Measurements from ENCODE around the gene XYLT1.
A peak's percentile ranks its signal among the peaks of the same experiment; 100 is the strongest.
"Not testable (repeated sequence)": the region's sequence is repeated elsewhere in the genome, so short reads cannot be mapped to it uniquely, and the experiment has no call there.

Gene XYLT1, protein sequence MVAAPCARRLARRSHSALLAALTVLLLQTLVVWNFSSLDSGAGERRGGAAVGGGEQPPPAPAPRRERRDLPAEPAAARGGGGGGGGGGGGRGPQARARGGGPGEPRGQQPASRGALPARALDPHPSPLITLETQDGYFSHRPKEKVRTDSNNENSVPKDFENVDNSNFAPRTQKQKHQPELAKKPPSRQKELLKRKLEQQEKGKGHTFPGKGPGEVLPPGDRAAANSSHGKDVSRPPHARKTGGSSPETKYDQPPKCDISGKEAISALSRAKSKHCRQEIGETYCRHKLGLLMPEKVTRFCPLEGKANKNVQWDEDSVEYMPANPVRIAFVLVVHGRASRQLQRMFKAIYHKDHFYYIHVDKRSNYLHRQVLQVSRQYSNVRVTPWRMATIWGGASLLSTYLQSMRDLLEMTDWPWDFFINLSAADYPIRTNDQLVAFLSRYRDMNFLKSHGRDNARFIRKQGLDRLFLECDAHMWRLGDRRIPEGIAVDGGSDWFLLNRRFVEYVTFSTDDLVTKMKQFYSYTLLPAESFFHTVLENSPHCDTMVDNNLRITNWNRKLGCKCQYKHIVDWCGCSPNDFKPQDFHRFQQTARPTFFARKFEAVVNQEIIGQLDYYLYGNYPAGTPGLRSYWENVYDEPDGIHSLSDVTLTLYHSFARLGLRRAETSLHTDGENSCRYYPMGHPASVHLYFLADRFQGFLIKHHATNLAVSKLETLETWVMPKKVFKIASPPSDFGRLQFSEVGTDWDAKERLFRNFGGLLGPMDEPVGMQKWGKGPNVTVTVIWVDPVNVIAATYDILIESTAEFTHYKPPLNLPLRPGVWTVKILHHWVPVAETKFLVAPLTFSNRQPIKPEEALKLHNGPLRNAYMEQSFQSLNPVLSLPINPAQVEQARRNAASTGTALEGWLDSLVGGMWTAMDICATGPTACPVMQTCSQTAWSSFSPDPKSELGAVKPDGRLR

DNA sequence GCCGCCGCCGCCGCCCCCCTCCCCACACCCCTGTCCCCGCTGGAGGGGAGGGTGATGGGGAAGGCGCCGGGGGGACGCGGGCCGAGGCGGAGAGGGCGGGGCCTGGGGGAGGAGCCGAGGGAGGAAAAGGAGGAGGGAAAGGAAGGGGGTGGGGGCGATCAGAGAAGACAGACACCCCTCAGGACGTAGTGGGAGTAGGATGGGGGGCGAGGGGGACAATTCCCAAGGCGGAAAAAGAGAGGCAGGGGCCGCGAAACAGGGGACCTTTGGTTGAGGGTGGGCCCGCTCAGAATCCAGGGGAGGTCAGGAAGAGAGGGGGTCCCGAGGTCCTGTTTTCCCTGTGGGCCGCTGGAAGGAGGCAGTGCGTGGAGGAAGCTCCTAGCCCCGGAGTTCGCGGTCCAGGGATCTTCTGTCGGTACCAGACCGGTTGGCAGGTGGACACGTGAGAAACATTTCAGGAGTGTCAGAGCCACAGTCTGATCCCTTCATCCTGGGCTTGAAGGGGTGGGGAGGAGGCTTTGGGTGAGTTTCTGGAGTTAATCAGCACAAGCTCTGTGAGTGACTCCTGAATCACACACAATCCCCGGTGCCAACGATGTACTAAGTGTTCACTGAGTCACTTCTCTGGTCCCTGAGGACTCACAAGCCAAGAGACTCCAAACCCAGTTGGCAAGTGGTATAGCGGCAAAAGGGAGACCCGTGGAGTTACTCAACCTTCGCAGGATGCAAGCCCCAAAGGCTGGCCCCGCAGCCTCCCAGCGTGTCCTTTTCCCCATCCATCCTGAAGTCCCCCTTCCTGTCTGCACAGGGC, at the start of gene XYLT1:
Gene XYLT1, minus strand, starts transcription at position 53 of the 811 bp plus-strand sequence. CDS start 164 bp downstream, outside the sequence.
- peak within 1 kb of the TSS; percentile 84 for H3K4me3 Mint-ChIP-seq
- H3K27ac Mint-ChIP-seq, result peak within 1 kb of the TSS; percentile 90
- no peaks in the 10 kb centered on the region for H3K9me3 Mint-ChIP-seq
- no peaks in the 10 kb centered on the region for H3K27me3 Mint-ChIP-seq
- peaks cover 57% of the 10 kb centered on the region for H3K4me1 Mint-ChIP-seq (ENCODE audit: low read depth)
- H3K36me3 Mint-ChIP-seq (ENCODE audit: low read depth), result no peaks in the 10 kb centered on the region

DNA sequence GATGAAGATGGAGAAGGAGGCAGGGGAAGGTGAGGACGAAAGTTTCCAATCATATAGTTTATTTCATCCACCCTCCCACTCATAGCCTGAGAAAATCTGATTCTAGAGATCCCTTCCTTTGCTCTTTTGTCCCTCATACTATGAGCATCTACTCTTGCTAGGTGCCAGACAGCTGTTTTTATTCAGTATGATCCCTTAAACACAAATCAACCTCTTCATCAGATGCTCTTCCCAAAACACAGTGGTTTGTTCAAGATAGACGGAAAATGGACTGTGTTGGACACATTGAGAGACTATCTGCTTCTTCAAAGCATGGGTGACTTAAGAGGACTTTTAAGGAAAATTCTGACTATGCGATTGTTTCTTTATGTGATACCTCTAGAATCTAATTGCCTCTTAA, 49.4 kb upstream of the XYLT1 start:
- Mint-ChIP-seq H3K4me1 (ENCODE audit: low read depth) (no peaks in the 10 kb centered on the region), H3K9me3 (no peaks in the 10 kb centered on the region), H3K4me3 (no peak overlapping the region), H3K27me3 (peaks cover 15% of the 10 kb centered on the region), H3K36me3 (ENCODE audit: low read depth) (no peaks in the 10 kb centered on the region), H3K27ac (no peak overlapping the region)

DNA sequence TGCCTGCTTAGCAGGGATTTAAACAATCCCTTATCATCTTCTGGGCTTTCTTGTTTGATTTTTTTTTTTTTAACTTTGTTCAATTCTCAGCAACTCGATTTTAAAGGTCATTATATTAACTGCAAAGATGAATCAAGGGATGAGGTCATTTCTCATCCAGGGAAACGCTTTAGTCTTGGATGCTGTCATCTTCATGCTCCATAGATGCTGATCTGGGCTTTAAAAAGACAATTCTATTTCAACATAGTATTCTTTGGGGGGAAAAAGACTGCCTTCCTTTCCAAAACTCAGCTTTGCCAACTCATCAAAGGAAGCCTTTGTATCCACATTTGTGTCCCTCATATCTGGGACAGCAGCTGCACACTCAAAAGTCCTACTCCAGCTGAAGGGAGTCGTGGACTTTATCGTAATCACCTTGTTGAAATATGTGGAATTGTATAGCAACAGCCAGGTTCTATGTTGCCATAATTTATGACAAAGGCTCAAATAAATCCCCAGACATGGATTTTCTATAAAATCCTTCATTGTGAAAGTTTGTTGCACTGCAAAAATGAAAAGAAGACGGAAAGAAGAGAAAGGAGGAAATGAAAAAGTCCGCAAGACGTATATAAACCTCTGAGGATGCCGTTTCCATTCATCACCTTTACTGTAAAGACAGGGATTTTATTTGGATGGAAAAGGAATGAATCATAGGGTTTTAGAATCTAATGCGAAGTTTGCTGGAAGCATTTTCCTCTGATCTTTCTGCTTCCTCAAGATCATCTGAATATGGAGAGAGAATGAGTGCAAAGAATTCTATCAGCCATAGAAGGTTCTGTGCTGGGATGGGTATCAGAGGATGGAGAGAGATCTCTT, 48.6 kb upstream of the XYLT1 start:
- no peaks in the 10 kb centered on the region for H3K4me1 Mint-ChIP-seq (ENCODE audit: low read depth)
- no peak overlapping the region for H3K4me3 Mint-ChIP-seq
- no peaks in the 10 kb centered on the region for H3K9me3 Mint-ChIP-seq
- H3K27ac Mint-ChIP-seq, result no peak overlapping the region
- no peaks in the 10 kb centered on the region for H3K36me3 Mint-ChIP-seq (ENCODE audit: low read depth)
- H3K27me3 Mint-ChIP-seq, result peaks cover 15% of the 10 kb centered on the region

DNA sequence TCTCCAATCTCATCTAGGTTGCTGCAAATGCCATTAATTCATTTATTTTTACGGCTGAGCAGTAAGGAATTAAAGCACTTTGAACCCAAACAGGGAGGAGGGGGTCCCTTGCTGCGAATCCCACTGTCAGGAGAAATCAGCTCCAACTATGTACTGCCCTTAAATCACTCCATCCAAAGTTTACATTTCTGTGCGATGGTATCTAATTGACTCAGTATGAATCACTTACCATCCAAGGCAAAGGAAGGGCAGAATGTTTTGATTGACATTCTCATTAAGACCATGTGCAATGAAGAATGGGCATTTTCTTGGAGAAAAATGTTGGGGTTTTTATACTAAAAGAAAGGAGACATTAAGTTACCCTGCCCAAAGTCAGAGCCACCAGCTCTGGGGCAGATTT, 47.7 kb upstream of the XYLT1 start:
- Mint-ChIP-seq H3K9me3 (no peaks in the 10 kb centered on the region), H3K27ac (no peak overlapping the region), H3K36me3 (ENCODE audit: low read depth) (no peaks in the 10 kb centered on the region), H3K4me3 (no peak overlapping the region), H3K4me1 (ENCODE audit: low read depth) (no peaks in the 10 kb centered on the region), H3K27me3 (peaks cover 15% of the 10 kb centered on the region)

DNA sequence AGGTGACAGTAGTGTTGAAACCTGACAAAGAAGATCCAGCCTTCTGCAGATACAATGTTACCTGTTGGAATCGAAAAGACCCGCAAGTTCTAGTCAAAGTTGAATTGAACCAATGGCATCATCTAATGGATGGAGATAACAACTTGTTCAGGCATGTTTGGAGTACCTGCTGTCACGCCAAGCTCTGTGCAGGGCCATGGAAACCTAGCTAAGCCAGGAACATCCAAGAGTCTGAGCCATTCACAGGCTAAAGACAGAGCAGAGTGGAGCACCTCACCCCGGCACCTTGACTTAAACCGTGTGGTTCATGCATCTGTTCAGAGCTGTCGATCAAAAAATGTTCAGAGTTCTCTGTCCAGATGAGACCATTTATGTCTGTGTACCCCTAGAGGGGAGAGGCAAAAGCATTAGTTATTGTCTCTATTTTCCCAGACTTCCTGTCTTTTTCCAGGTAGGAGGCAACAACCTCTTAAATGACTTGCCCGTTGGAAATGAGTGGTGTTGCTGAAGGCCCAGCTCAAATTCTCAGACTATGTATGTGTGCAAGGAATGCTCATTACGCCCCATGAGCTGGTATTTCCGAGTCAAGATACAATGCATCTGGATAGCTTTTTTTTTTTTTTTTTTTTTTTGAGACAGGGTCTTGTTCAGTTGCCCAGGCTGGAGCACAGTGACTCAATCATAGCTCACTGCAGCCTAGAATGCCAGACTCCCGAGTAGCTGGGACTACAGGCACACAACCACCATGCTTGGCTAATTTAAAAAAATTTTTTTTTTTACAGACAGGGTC, 44.9 kb upstream of the XYLT1 start:
- Mint-ChIP-seq H3K4me1 (ENCODE audit: low read depth) (no peaks in the 10 kb centered on the region), H3K27ac (no peak overlapping the region), H3K4me3 (no peak overlapping the region), H3K9me3 (no peaks in the 10 kb centered on the region), H3K36me3 (ENCODE audit: low read depth) (no peaks in the 10 kb centered on the region), H3K27me3 (peaks cover 18% of the 10 kb centered on the region)

DNA sequence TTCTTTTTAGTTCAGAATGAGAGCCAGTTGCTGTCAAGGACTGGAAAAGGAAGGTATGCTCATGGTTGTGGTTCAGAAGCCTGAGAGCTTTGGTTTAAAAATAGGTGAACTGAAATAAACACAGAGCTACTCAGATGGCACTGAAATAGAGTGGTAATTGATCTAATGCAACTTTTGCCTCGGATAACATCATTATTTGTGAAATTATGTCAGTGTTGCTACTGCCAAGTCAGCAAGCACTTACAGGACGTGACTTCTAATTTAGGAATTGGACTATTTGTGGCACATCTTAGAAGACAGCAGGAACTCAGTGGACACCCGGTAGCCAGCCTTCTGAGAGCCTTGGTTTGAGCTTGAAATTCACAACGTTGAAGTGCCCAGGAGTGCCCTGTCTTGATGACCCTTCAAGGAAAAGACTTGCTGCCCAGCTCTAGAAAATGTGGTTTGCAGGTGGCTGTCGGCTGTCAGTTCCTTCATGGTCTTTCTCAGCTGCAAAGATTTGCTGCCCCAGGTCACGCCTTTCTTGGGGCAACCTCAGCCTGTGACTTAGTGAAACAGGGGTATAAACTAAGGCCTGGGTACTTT, 42.0 kb upstream of the XYLT1 start:
- Mint-ChIP-seq H3K27ac (no peak overlapping the region), H3K4me1 (ENCODE audit: low read depth) (no peaks in the 10 kb centered on the region), H3K36me3 (ENCODE audit: low read depth) (no peaks in the 10 kb centered on the region), H3K4me3 (no peak overlapping the region), H3K27me3 (peaks cover 6% of the 10 kb centered on the region), H3K9me3 (peaks cover 3% of the 10 kb centered on the region)

DNA sequence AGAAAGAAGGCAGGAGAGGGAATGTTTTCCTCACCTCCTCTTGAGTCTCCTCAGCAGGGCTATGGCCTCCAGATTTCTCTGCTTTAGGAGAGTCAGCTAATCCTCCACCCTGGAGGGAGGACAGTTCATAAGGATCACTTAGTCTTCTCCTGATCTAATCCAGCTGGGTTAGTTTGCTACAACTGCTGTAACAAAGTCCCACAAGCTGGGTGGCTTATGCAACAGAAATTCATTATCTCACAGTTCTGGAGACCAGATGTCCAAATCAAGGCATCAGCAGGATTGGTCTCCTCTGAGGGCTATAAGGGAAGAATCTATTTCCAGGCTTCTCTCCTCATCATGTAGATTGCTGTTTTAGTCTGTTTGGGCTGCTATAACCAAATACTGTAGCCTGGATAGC, 40.6 kb upstream of the XYLT1 start:
- no peaks in the 10 kb centered on the region for H3K36me3 Mint-ChIP-seq (ENCODE audit: low read depth)
- H3K4me3 Mint-ChIP-seq, result no peak overlapping the region
- H3K27me3 Mint-ChIP-seq, result peaks cover 6% of the 10 kb centered on the region
- H3K4me1 Mint-ChIP-seq (ENCODE audit: low read depth), result no peaks in the 10 kb centered on the region
- peaks cover 3% of the 10 kb centered on the region for H3K9me3 Mint-ChIP-seq
- H3K27ac Mint-ChIP-seq, result no peak overlapping the region

DNA sequence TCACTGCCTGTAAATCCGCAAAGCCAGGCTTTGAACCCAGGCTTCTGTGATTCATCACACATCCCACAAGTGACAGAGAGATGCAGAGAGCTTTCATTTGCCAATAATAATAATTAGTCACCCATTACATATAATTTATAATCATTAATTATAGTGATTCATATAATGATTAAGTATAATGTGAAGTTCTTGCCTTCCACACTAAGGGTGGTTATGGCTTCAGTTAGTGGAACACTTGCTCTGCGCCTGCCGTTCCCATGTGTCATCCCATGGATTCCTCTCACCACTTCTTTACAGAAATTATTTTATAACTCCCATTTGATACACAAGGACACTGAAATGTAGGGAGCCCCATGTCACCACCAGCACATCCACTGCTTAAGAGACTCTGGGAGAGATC, 39.8 kb upstream of the XYLT1 start:
- no peaks in the 10 kb centered on the region for H3K36me3 Mint-ChIP-seq (ENCODE audit: low read depth)
- H3K4me1 Mint-ChIP-seq (ENCODE audit: low read depth), result no peaks in the 10 kb centered on the region
- H3K9me3 Mint-ChIP-seq, result peaks cover 3% of the 10 kb centered on the region
- no peak overlapping the region for H3K27ac Mint-ChIP-seq
- no peak overlapping the region for H3K4me3 Mint-ChIP-seq
- peaks cover 3% of the 10 kb centered on the region for H3K27me3 Mint-ChIP-seq

DNA sequence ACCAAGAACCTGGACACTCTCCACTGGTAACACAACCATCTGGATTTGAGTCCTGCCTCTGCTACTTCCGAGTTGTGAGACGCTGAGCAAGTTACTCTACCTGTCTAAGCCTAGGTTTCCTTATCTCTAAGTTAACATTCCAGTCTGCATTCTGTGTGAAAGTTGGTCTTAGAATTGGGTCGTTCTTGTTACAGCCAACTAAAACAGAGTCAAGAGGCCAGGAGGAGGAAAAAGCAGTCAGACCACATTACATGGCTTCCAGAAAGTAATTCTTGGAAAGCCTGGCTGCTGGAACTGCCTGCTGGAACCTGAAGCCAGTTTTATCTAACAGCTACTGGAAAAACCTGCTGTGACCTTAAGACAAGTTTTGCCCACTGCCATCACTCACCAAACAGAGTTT, 38.4 kb upstream of the XYLT1 start:
- Mint-ChIP-seq H3K4me1 (ENCODE audit: low read depth) (no peaks in the 10 kb centered on the region), H3K27ac (no peak overlapping the region), H3K27me3 (peaks cover 3% of the 10 kb centered on the region), H3K36me3 (ENCODE audit: low read depth) (no peaks in the 10 kb centered on the region), H3K9me3 (peaks cover 3% of the 10 kb centered on the region), H3K4me3 (no peak overlapping the region)

DNA sequence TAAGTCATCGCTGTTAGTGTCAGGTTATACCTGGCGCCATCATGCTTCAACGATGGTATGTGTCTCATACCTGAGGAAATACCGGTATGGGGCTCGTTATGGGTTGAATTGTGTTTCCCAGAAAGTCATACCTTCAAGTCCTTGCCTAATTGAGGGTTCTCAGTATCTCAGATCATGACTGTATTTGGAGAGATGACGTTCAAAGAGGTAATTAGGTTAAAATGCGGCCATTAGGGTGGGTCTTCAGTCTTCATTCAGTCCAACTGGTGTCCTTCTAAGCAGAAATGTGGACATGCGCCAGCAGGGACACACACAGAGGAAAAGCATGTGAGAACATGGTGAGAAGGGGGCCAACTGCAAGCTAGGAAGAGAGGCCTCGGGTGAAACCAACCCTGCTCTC, 37.5 kb upstream of the XYLT1 start:
- peaks cover 2% of the 10 kb centered on the region for H3K27me3 Mint-ChIP-seq
- no peak overlapping the region for H3K27ac Mint-ChIP-seq
- no peaks in the 10 kb centered on the region for H3K4me1 Mint-ChIP-seq (ENCODE audit: low read depth)
- H3K9me3 Mint-ChIP-seq, result peaks cover 3% of the 10 kb centered on the region
- H3K4me3 Mint-ChIP-seq, result no peak overlapping the region
- H3K36me3 Mint-ChIP-seq (ENCODE audit: low read depth), result no peaks in the 10 kb centered on the region

DNA sequence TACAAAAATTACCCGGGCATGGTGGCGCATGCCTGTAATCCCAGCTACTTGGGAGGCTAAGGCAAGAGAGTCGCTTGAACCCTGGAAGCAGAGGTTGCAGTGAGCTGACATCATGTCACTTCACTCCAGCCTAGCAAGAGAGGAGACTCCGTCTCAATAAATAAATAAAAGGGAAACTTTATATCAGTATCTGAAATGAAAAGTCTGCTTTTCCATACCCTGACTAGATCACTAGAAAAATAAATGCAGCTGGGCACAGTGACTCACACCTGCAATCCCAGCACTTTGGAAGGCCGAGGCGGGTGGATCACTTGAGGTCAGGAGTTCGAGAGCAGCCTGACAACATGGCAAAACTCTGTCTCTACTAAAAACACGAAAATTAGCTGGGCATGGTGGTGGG, 36.8 kb upstream of the XYLT1 start:
- H3K36me3 Mint-ChIP-seq (ENCODE audit: low read depth), result not testable (repeated sequence)

DNA sequence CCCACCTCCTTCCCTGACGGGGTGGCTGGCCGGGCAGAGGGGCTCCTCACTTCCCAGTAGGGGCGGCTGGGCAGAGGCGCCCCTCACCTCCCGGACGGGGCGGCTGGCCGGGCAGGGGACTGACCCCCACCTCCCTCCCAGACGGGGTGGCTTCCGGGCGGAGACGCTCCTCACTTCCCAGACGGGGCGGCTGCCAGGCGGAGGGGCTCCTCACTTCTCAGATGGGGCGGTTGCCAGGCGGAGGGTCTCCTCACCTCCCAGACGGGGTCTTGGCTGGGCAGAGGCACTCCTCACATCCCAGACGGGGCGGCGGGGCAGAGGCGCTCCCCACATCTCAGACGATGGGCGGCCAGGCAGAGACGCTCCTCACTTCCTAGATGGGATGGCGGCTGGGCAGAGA, 35.1 kb upstream of the XYLT1 start:
- not testable (repeated sequence) for H3K27ac Mint-ChIP-seq; H3K9me3 Mint-ChIP-seq; H3K27me3 Mint-ChIP-seq; H3K4me1 Mint-ChIP-seq (ENCODE audit: low read depth); H3K36me3 Mint-ChIP-seq (ENCODE audit: low read depth); H3K4me3 Mint-ChIP-seq

More for the DNA sequence above, 36.8 kb upstream of the XYLT1 start:
- not testable (repeated sequence) for H3K27me3 Mint-ChIP-seq; H3K4me3 Mint-ChIP-seq; H3K27ac Mint-ChIP-seq; H3K4me1 Mint-ChIP-seq (ENCODE audit: low read depth); H3K9me3 Mint-ChIP-seq

DNA sequence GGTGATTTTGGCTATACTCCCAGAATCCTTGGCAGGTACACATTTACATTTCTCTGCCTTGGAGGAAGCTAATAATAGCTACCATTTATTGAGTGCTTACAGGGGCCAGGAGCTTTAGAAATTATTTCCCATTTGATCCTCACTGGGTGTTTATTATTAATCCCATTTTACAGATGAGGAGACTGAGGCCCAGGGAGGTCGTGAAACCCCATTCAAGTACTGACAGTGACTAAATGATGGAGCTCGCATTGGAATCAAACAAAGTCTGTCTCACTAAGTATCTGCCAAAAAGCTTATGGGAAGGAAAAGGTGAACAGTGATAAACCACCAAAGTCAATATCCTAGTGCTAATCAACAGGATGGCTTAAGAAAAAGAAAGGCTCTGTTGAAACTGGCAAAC, 33.3 kb upstream of the XYLT1 start:
- Mint-ChIP-seq H3K36me3 (ENCODE audit: low read depth) (no peaks in the 10 kb centered on the region), H3K27ac (no peak overlapping the region), H3K27me3 (no peaks in the 10 kb centered on the region), H3K4me1 (ENCODE audit: low read depth) (no peaks in the 10 kb centered on the region), H3K4me3 (no peak overlapping the region), H3K9me3 (peaks cover 2% of the 10 kb centered on the region)

Measured in stimulated activated naive CD8-positive, alpha-beta T cell treated with anti-CD3 and anti-CD28 coated beads, Interleukin-15, Interleukin-2, amounts not matched to agents 100 ng/mL and 50 ng/mL, for 24 hours (primary cell).